Endodermal cell (in vitro differentiated cells): ENCODE results near the gene HSDL2. TPM values are rescaled to one million over a fixed set of nuclear protein-coding genes. Genes with fewer than 3 reads are reported as not detected.
A peak's percentile ranks its signal among the peaks of the same experiment; 100 is the strongest.

Experiments used
- DNase-seq: peaks from one replicate; pipeline ENCODE4 v3.0.0-alpha.2; 2017
- H3K27ac ChIP-seq: 2 replicates; pipeline ENCODE4 v1.5.1; 2013; ENCODE audit warnings: mild to moderate bottlenecking, low read depth, low read length, moderate library complexity
- H3K27me3 ChIP-seq: 2 replicates; pipeline ENCODE4 v1.6.1; 2013; ENCODE audit warnings: mild to moderate bottlenecking, low read length, moderate library complexity; ENCODE audit not compliant: insufficient read depth, control insufficient read depth, poor library complexity, severe bottlenecking
- H3K36me3 ChIP-seq: 2 replicates; pipeline ENCODE4 v1.7.0; 2013; ENCODE audit warnings: mild to moderate bottlenecking, low read length, moderate library complexity; ENCODE audit not compliant: control insufficient read depth, insufficient read depth
- H3K4me1 ChIP-seq: one replicate; pipeline ENCODE4 v1.7.0; 2013; ENCODE audit warnings: low read length; ENCODE audit not compliant: control insufficient read depth, insufficient read depth
- H3K4me3 ChIP-seq: 2 replicates; pipeline ENCODE4 v1.5.1; 2013; ENCODE audit warnings: mild to moderate bottlenecking, low read length, moderate library complexity
- H3K9ac ChIP-seq: 2 replicates; pipeline ENCODE4 v1.6.1; 2013; ENCODE audit warnings: mild to moderate bottlenecking, low read length, moderate library complexity; ENCODE audit not compliant: poor library complexity, severe bottlenecking; ENCODE audit errors: extremely low read depth
- H3K9me3 ChIP-seq: 2 replicates; pipeline ENCODE4 v1.6.1; 2013; ENCODE audit warnings: mild to moderate bottlenecking, low read length, moderate library complexity; ENCODE audit not compliant: control insufficient read depth
- H3K27ac Mint-ChIP-seq: 2 replicates; pipeline ENCODE4 v1.8.0; 2020; ENCODE audit warnings: mixed read lengths
- H3K27me3 Mint-ChIP-seq: 2 replicates; pipeline ENCODE4 v1.8.0; 2021; ENCODE audit warnings: mild to moderate bottlenecking, mixed read lengths; ENCODE audit not compliant: insufficient read depth
- H3K36me3 Mint-ChIP-seq: 2 replicates; pipeline ENCODE4 v1.8.0; 2020; ENCODE audit warnings: low read depth, mixed read lengths
- H3K4me1 Mint-ChIP-seq: 2 replicates; pipeline ENCODE4 v1.8.0; 2020; ENCODE audit warnings: mixed read lengths
- H3K4me3 Mint-ChIP-seq: 2 replicates; pipeline ENCODE4 v1.8.0; 2020; ENCODE audit warnings: mild to moderate bottlenecking, moderate library complexity, mixed read lengths
- H3K9me3 Mint-ChIP-seq: 2 replicates; pipeline ENCODE4 v1.8.0; 2020; ENCODE audit warnings: mild to moderate bottlenecking, mixed read lengths
- WGBS, 2 experiments: methylation state at CpG; one replicate each; pipeline versions ENCODE4 v1.1.5 to v1.1.7; 2013; ENCODE audit warnings: missing lambda C conversion rate in 2 of 2, mixed read lengths in 1 of 2; ENCODE audit not compliant: insufficient coverage in 1 of 2, insufficient read length in 1 of 2; 5-methylcytosine and 5-hydroxymethylcytosine counted together
- total RNA-seq, 2 donors: library from RNA; stranded (reverse); fragmentation: NEBNext Ultra II Directional in 1 of 2; extraction: Animal tissue kit (Norgen Biotek cat#: 25700) in 1 of 2; gene quantifications; 2 replicates in 1 of 2; 3 replicates in 1 of 2; pipeline ENCODE4 v1.2.1, GENCODE V29; 2021
- TF ChIP-seq, protein P1 (sequence below): fragments of 200-600 bp; sonication (generic); conservative IDR thresholded peaks from 2 replicates; pipeline ENCODE4 v1.5.0; 2021; ENCODE audit warnings: antibody characterized with exemption, mild to moderate bottlenecking

The HSDL2 gene
- total RNA-seq, 2 donors from 2014 or later: 22.5 to 29.1 TPM

GRCh38 chr9:112462855-112463254 is 82.9 kb downstream of the HSDL2 start:
- no peaks in the 10 kb centered on the region for H3K27me3 Mint-ChIP-seq
- H3K4me1 Mint-ChIP-seq: no peaks in the 10 kb centered on the region
- H3K36me3 Mint-ChIP-seq: peaks cover 43% of the 10 kb centered on the region
- Histone ChIP-seq H3K36me3 (peaks cover 20% of the 10 kb centered on the region), H3K9me3 (peaks cover 14% of the 10 kb centered on the region), H3K4me1 (no peaks in the 10 kb centered on the region), H3K27ac (no peak overlapping the region), H3K4me3 (peak overlapping the region; percentile 28), H3K27me3 (no peaks in the 10 kb centered on the region), H3K9ac (no peak overlapping the region)
- no peak for DNase-seq
- H3K9me3 Mint-ChIP-seq: peaks cover 9% of the 10 kb centered on the region
- H3K4me3 Mint-ChIP-seq: no peak overlapping the region
- no peak overlapping the region for H3K27ac Mint-ChIP-seq
- TF ChIP-seq, protein P1, sequence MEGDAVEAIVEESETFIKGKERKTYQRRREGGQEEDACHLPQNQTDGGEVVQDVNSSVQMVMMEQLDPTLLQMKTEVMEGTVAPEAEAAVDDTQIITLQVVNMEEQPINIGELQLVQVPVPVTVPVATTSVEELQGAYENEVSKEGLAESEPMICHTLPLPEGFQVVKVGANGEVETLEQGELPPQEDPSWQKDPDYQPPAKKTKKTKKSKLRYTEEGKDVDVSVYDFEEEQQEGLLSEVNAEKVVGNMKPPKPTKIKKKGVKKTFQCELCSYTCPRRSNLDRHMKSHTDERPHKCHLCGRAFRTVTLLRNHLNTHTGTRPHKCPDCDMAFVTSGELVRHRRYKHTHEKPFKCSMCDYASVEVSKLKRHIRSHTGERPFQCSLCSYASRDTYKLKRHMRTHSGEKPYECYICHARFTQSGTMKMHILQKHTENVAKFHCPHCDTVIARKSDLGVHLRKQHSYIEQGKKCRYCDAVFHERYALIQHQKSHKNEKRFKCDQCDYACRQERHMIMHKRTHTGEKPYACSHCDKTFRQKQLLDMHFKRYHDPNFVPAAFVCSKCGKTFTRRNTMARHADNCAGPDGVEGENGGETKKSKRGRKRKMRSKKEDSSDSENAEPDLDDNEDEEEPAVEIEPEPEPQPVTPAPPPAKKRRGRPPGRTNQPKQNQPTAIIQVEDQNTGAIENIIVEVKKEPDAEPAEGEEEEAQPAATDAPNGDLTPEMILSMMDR: no peak
- 100% methylated on average over 1 of the region's 1 CpG; no CpG with 5 or more reads in 1 of the 2 experiments for WGBS, 2 experiments

DNA sequence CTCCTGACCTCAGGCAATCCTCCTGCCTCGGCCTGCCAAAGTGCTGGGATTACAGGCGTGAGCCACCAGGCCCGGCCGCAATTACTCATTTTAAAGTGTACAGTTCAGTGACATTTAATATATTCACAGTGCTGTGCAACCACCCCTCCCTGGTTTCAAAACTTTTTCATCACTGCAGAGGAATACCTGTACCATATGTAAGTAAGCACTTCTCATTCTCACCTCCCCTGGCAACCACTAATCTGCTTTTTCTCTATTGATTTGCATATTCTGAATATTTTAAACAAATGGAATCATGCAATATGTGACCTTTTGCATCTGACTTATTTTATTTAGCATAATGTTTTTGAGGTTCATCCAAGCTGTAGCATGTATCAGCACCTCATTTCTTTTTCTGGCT is 85.4 kb downstream of the HSDL2 start:
- no peak overlapping the region for H3K9ac ChIP-seq
- 95% methylated on average over 4 of the region's 4 CpGs for WGBS, 2 experiments
- peaks cover 12% of the 10 kb centered on the region for H3K36me3 ChIP-seq
- peaks cover 9% of the 10 kb centered on the region for H3K9me3 Mint-ChIP-seq
- H3K27ac Mint-ChIP-seq: no peak overlapping the region
- peaks cover 28% of the 10 kb centered on the region for H3K36me3 Mint-ChIP-seq
- DNase-seq: no peak
- H3K4me1 Mint-ChIP-seq: no peaks in the 10 kb centered on the region
- H3K4me3 ChIP-seq: no peak overlapping the region
- no peak overlapping the region for H3K27ac ChIP-seq
- TF ChIP-seq, protein P1: no peak
- H3K27me3 ChIP-seq: no peaks in the 10 kb centered on the region
- H3K9me3 ChIP-seq: peaks cover 14% of the 10 kb centered on the region
- no peaks in the 10 kb centered on the region for H3K27me3 Mint-ChIP-seq
- no peaks in the 10 kb centered on the region for H3K4me1 ChIP-seq
- no peak overlapping the region for H3K4me3 Mint-ChIP-seq

- H3K27me3 Mint-ChIP-seq: no peaks in the 10 kb centered on the region
- no peak overlapping the region for H3K27ac Mint-ChIP-seq
- TF ChIP-seq, protein P1: no peak
- Histone ChIP-seq H3K36me3 (no peaks in the 10 kb centered on the region), H3K9me3 (peaks cover 13% of the 10 kb centered on the region), H3K9ac (no peak overlapping the region), H3K4me1 (no peaks in the 10 kb centered on the region), H3K27me3 (no peaks in the 10 kb centered on the region), H3K27ac (no peak overlapping the region), H3K4me3 (no peak overlapping the region)
- 78 to 82% methylated on average over 3 of the region's 3 CpGs for WGBS, 2 experiments
- peaks cover 1% of the 10 kb centered on the region for H3K4me1 Mint-ChIP-seq
- DNase-seq: no peak
- H3K9me3 Mint-ChIP-seq: peaks cover 15% of the 10 kb centered on the region
- H3K4me3 Mint-ChIP-seq: no peak overlapping the region
- peaks cover 30% of the 10 kb centered on the region for H3K36me3 Mint-ChIP-seq
These were observed 93.1 kb downstream of the HSDL2 start for GRCh38 chr9:112472996-112473395.
